Natural killer cell (primary cell): ENCODE results near the gene PXDN. TPM values are rescaled to one million over a fixed set of nuclear protein-coding genes. Genes with fewer than 3 reads are reported as not detected.

Source experiments
- ATAC-seq, 3 donors: fragments of 150-1000 bp in 2 of 3; fragments of 200-7000 bp in 1 of 3; cut with Tn5 transposase; 1 replicate in 1 of 3; 2 replicates in 2 of 3; pipeline ENCODE4 v1.10.0; 2021; ENCODE audit warnings: mild to moderate bottlenecking in 2 of 3, moderate library complexity in 2 of 3
- DNase-seq, 2 donors: peaks; one replicate each; pipeline versions ENCODE4 v3.0.0 to v3.0.0-alpha.2; 2013 to 2021; ENCODE audit warnings: mixed read lengths in 1 of 2
- H3K27ac ChIP-seq: one replicate; pipeline ENCODE4 v1.5.1; 2013; ENCODE audit warnings: mild to moderate bottlenecking, low read length
- H3K27me3 ChIP-seq: one replicate; pipeline ENCODE4 v1.6.1; 2013; ENCODE audit warnings: low read length; ENCODE audit not compliant: control insufficient read depth, insufficient read depth
- H3K36me3 ChIP-seq: one replicate; pipeline ENCODE4 v1.6.1; 2013; ENCODE audit warnings: low read length; ENCODE audit not compliant: control insufficient read depth, insufficient read depth
- H3K4me1 ChIP-seq: one replicate; pipeline ENCODE4 v1.6.1; 2013; ENCODE audit warnings: low read length; ENCODE audit not compliant: control insufficient read depth, insufficient read depth
- H3K4me3 ChIP-seq: one replicate; pipeline ENCODE4 v1.5.1; 2013; ENCODE audit warnings: low read length
- H3K9me3 ChIP-seq: one replicate; pipeline ENCODE4 v1.6.1; 2013; ENCODE audit warnings: low read length; ENCODE audit not compliant: control insufficient read depth, insufficient read depth
- H3K27ac Mint-ChIP-seq, 2 donors: one replicate each; pipeline ENCODE4 v1.8.0; 2022; ENCODE audit warnings: mild to moderate bottlenecking in 2 of 2, mixed read lengths in 2 of 2, moderate library complexity in 1 of 2
- H3K27me3 Mint-ChIP-seq, 2 donors: one replicate each; pipeline ENCODE4 v1.8.0; 2022; ENCODE audit warnings: low read depth in 2 of 2, mixed read lengths in 2 of 2
- H3K36me3 Mint-ChIP-seq: one replicate; pipeline ENCODE4 v1.8.0; 2022; ENCODE audit warnings: mixed read lengths
- H3K4me1 Mint-ChIP-seq, 2 donors: one replicate each; pipeline ENCODE4 v1.8.0; 2022; ENCODE audit warnings: mixed read lengths in 2 of 2
- H3K4me3 Mint-ChIP-seq: one replicate; pipeline ENCODE4 v1.8.0; 2022; ENCODE audit warnings: mild to moderate bottlenecking, moderate library complexity, mixed read lengths
- H3K9me3 Mint-ChIP-seq, 2 donors: one replicate each; pipeline ENCODE4 v1.8.0; 2022; ENCODE audit warnings: mixed read lengths in 2 of 2
- CTCF ChIP-seq: fragments of 200-600 bp; IDR thresholded peaks from one replicate; pipeline ENCODE4 v1.8.0; 2022; ENCODE audit warnings: antibody characterized with exemption
- WGBS: methylation state at CpG from one replicate; pipeline ENCODE4 v1.1.7; 2013; ENCODE audit warnings: missing lambda C conversion rate; ENCODE audit not compliant: insufficient coverage; 5-methylcytosine and 5-hydroxymethylcytosine counted together
- intact Hi-C: fragments of 100-400 bp; cut with micrococcal nuclease; formaldehyde crosslinking; loops from one replicate; pipeline ENCODE4 v1.14.2; 2022
- total RNA-seq, 4 donors: library from RNA; stranded (reverse); fragments of 120-200 nt in 1 of 4; gene quantifications; one replicate each; pipeline versions ENCODE4 v1.2.3 to v1.2.4, GENCODE V29; 2013 to 2022

Gene PXDN
- total RNA-seq, 3 donors from 2014 or later (not counting 1 experiment from before 2014, with no cell fraction given), result 2.1 to 3.7 (median 2.5) TPM

- TF ChIP-seq CTCF, result no peak
- ATAC-seq, result no peak
- peaks cover 3% of the 10 kb centered on the region for H3K9me3 ChIP-seq
- WGBS, result 85% methylated on average over 10 of the region's 10 CpGs
- Mint-ChIP-seq H3K9me3 (no peaks in the 10 kb centered on the region), H3K36me3 (no peaks in the 10 kb centered on the region), H3K27ac (no peak overlapping the region), H3K27me3 (peaks cover 2 to 18% of the 10 kb centered on the region in 2 donors), H3K4me3 (no peak overlapping the region), H3K4me1 (peaks cover 0 to 5% of the 10 kb centered on the region in 2 donors)
- DNase-seq, result no peak
- H3K4me3 ChIP-seq, result no peak overlapping the region
- intact Hi-C loops, result no loop called here
- no peaks in the 10 kb centered on the region for H3K4me1 ChIP-seq
- H3K27me3 ChIP-seq, result no peaks in the 10 kb centered on the region
- no peak overlapping the region for H3K27ac ChIP-seq
- no peaks in the 10 kb centered on the region for H3K36me3 ChIP-seq
Measured at GRCh38 chr2:1787755-1788477, 43.6 kb upstream of the PXDN start.

GRCh38 chr2:1784986-1785617 lies 40.8 kb upstream of the PXDN start:
- Mint-ChIP-seq H3K36me3 (no peaks in the 10 kb centered on the region), H3K4me1 (peaks cover 6 to 11% of the 10 kb centered on the region in 2 donors), H3K27me3 (peaks cover 2 to 31% of the 10 kb centered on the region in 2 donors), H3K9me3 (no peaks in the 10 kb centered on the region), H3K27ac (no peak overlapping the region), H3K4me3 (no peak overlapping the region)
- Histone ChIP-seq H3K4me3 (no peak overlapping the region), H3K9me3 (peaks cover 3% of the 10 kb centered on the region), H3K36me3 (no peaks in the 10 kb centered on the region), H3K27ac (no peak overlapping the region), H3K27me3 (no peaks in the 10 kb centered on the region), H3K4me1 (no peaks in the 10 kb centered on the region)
- WGBS, result 84% methylated on average over 19 of the region's 19 CpGs
- no peak for ATAC-seq
- TF ChIP-seq CTCF, result no peak
- intact Hi-C loops, result no loop called here
- no peak for DNase-seq

- TF ChIP-seq CTCF, result no peak
- Histone ChIP-seq H3K4me1 (no peaks in the 10 kb centered on the region), H3K27me3 (no peaks in the 10 kb centered on the region), H3K4me3 (no peak overlapping the region), H3K36me3 (no peaks in the 10 kb centered on the region), H3K27ac (no peak overlapping the region), H3K9me3 (peaks cover 3% of the 10 kb centered on the region)
- ATAC-seq (peak in 1 of 3 donors; percentile 30), DNase-seq (no peak)
- H3K4me1 Mint-ChIP-seq, result peaks cover 6 to 11% of the 10 kb centered on the region in 2 donors
- no peak overlapping the region for H3K27ac Mint-ChIP-seq
- H3K27me3 Mint-ChIP-seq, result peaks cover 2 to 31% of the 10 kb centered on the region in 2 donors
- intact Hi-C loops, result no loop called here
- H3K4me3 Mint-ChIP-seq, result peak overlapping the region; percentile 6
- 53% methylated on average over 21 of the region's 21 CpGs for WGBS
- no peaks in the 10 kb centered on the region for H3K9me3 Mint-ChIP-seq
- H3K36me3 Mint-ChIP-seq, result no peaks in the 10 kb centered on the region
Measured at GRCh38 chr2:1784087-1784486, 39.8 kb upstream of the PXDN start.
